Smooth muscle cell (in vitro differentiated cells): ENCODE data around the gene AGAP1. TPM values are rescaled to one million over a fixed set of nuclear protein-coding genes. Genes with fewer than 3 reads are reported as not detected.

Source experiments
- DNase-seq: peaks from one replicate; lab custom pipeline; 2025; ENCODE audit not compliant: unreplicated experiment; lab: John Stamatoyannopoulos, UW
- H2AFZ ChIP-seq: fragments of 200-600 bp; sonication (generic); 2 replicates; pipeline ENCODE4 v1.6.0; 2016; ENCODE audit warnings: antibody characterized with exemption, low read depth, mild to moderate bottlenecking
- H3F3A ChIP-seq: fragments of 200-600 bp; sonication (generic); 2 replicates; pipeline ENCODE4 v1.6.0; 2017; ENCODE audit warnings: antibody characterized with exemption, low read depth
- H3K27ac ChIP-seq: fragments of 200-600 bp; sonication (generic); 2 replicates; pipeline ENCODE4 v1.5.1; 2016; ENCODE audit warnings: low read depth, mild to moderate bottlenecking
- H3K27me3 ChIP-seq: fragments of 200-600 bp; sonication (generic); 2 replicates; pipeline ENCODE4 v1.6.1; 2016; ENCODE audit warnings: low read depth, mild to moderate bottlenecking
- H3K36me3 ChIP-seq: fragments of 200-600 bp; sonication (generic); 2 replicates; pipeline ENCODE4 v1.5.1; 2016; ENCODE audit warnings: low read depth
- H3K4me1 ChIP-seq: fragments of 200-600 bp; sonication (generic); 2 replicates; pipeline ENCODE4 v1.5.1; 2016; ENCODE audit warnings: low read depth
- H3K4me2 ChIP-seq: fragments of 200-600 bp; sonication (generic); 2 replicates; pipeline ENCODE4 v1.6.0; 2016; ENCODE audit warnings: mild to moderate bottlenecking
- H3K4me3 ChIP-seq: fragments of 200-600 bp; sonication (generic); 2 replicates; pipeline ENCODE4 v1.5.1; 2016; ENCODE audit warnings: mild to moderate bottlenecking
- H3K79me2 ChIP-seq: fragments of 200-600 bp; sonication (generic); 2 replicates; pipeline ENCODE4 v1.6.0; 2016; ENCODE audit warnings: low read depth, mild to moderate bottlenecking
- H3K9ac ChIP-seq: fragments of 200-600 bp; sonication (generic); 2 replicates; pipeline ENCODE4 v1.6.0; 2016; ENCODE audit warnings: low read depth
- H3K9me3 ChIP-seq: fragments of 200-600 bp; sonication (generic); replicated peaks from 2 replicates; pipeline ENCODE4 v1.5.1; 2016; ENCODE audit warnings: low read depth
- H4K20me1 ChIP-seq: fragments of 200-600 bp; sonication (generic); 2 replicates; pipeline ENCODE4 v1.6.0; 2016; ENCODE audit warnings: low read depth
- WGBS: methylation state at CpG from one replicate; pipeline ENCODE4 v1.1.7; 2016; ENCODE audit warnings: low lambda C conversion rate; 5-methylcytosine and 5-hydroxymethylcytosine counted together
- polyA plus RNA-seq: library from polyadenylated mRNA; unstranded; fragments of >200 nt; fragmentation: Nextera tagmentation; extraction: Ambion mirVana; gene quantifications from 2 replicates; pipeline ENCODE4 v1.2.1, GENCODE V29; 2016
- total RNA-seq: library from RNA; depleted of rRNA; stranded (reverse); fragments of >200 nt; gene quantifications from 2 replicates; pipeline ENCODE4 v1.2.3, GENCODE V29; 2014
- TF ChIP-seq, protein P1 (sequence below): fragments of 200-600 bp; sonication (generic); IDR thresholded peaks from 2 replicates; pipeline ENCODE4 v1.5.1; 2017; ENCODE audit warnings: borderline replicate concordance, mild to moderate bottlenecking, antibody characterized with exemption; ENCODE audit not compliant: insufficient read depth, poor library complexity, severe bottlenecking

Gene AGAP1
- total and polyA plus RNA-seq, 2 experiments from 2014 or later: 3.9 to 9.8 TPM

GRCh38 chr2:235458839-235459273 is 35.0 kb upstream of the AGAP1 start:
- Histone ChIP-seq H3K4me3 (no peak overlapping the region), H3K4me2 (no peak overlapping the region), H4K20me1 (no peaks in the 10 kb centered on the region), H3K4me1 (no peaks in the 10 kb centered on the region), H2AFZ (no peak overlapping the region), H3K9me3 (no peaks in the 10 kb centered on the region), H3K27me3 (no peaks in the 10 kb centered on the region), H3K9ac (no peak overlapping the region), H3F3A (no peaks in the 10 kb centered on the region), H3K79me2 (no peaks in the 10 kb centered on the region), H3K27ac (no peak overlapping the region), H3K36me3 (no peaks in the 10 kb centered on the region)
- TF ChIP-seq, protein P1, sequence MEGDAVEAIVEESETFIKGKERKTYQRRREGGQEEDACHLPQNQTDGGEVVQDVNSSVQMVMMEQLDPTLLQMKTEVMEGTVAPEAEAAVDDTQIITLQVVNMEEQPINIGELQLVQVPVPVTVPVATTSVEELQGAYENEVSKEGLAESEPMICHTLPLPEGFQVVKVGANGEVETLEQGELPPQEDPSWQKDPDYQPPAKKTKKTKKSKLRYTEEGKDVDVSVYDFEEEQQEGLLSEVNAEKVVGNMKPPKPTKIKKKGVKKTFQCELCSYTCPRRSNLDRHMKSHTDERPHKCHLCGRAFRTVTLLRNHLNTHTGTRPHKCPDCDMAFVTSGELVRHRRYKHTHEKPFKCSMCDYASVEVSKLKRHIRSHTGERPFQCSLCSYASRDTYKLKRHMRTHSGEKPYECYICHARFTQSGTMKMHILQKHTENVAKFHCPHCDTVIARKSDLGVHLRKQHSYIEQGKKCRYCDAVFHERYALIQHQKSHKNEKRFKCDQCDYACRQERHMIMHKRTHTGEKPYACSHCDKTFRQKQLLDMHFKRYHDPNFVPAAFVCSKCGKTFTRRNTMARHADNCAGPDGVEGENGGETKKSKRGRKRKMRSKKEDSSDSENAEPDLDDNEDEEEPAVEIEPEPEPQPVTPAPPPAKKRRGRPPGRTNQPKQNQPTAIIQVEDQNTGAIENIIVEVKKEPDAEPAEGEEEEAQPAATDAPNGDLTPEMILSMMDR: no peak
- no peak for DNase-seq
- 59% methylated on average over 7 of the region's 7 CpGs for WGBS

DNA sequence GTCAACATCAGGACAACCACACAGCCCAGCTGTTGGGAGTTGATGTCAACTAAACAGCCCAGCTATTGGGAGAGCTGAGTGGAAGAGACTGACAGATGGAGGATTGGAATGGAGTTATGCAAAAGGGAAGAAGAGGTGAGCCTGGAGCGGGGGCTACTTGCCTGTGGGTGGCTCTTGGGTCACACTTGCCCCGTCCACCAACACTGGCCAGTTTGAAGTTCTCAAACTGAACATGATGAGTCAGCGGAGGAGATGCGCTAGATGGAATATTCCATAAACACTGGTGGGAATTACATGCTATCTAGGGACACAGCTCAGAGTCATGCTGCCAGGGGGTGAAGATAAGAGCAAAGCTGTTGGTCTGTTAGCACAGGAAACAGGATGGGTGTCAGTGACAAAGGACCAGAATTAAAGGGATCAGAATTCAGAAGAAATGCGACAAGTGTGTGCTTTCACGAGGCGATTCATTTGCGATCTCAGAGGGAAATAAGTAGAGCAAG is 33.2 kb upstream of the AGAP1 start:
- no peaks in the 10 kb centered on the region for H4K20me1 ChIP-seq
- H3K4me2 ChIP-seq: no peak overlapping the region
- no peak overlapping the region for H3K27ac ChIP-seq
- no peak overlapping the region for H3K4me3 ChIP-seq
- no peaks in the 10 kb centered on the region for H3K27me3 ChIP-seq
- H3K9ac ChIP-seq: no peak overlapping the region
- H3K79me2 ChIP-seq: no peaks in the 10 kb centered on the region
- no peaks in the 10 kb centered on the region for H3K4me1 ChIP-seq
- 45% methylated on average over 8 of the region's 8 CpGs for WGBS
- TF ChIP-seq, protein P1: no peak
- no peak overlapping the region for H2AFZ ChIP-seq
- H3F3A ChIP-seq: no peaks in the 10 kb centered on the region
- no peak for DNase-seq
- H3K9me3 ChIP-seq: no peaks in the 10 kb centered on the region
- no peaks in the 10 kb centered on the region for H3K36me3 ChIP-seq

- 92% methylated on average over 12 of the region's 12 CpGs for WGBS
- H3K4me1 ChIP-seq: no peaks in the 10 kb centered on the region
- H3K4me3 ChIP-seq: no peak overlapping the region
- H3K36me3 ChIP-seq: no peaks in the 10 kb centered on the region
- no peaks in the 10 kb centered on the region for H3F3A ChIP-seq
- H3K27me3 ChIP-seq: no peaks in the 10 kb centered on the region
- no peaks in the 10 kb centered on the region for H4K20me1 ChIP-seq
- no peak overlapping the region for H3K4me2 ChIP-seq
- no peak for DNase-seq
- no peak overlapping the region for H3K27ac ChIP-seq
- no peak overlapping the region for H2AFZ ChIP-seq
- TF ChIP-seq, protein P1: no peak
- no peak overlapping the region for H3K9ac ChIP-seq
- no peaks in the 10 kb centered on the region for H3K79me2 ChIP-seq
- H3K9me3 ChIP-seq: no peaks in the 10 kb centered on the region
Measured at GRCh38 chr2:235461763-235462414, 32.0 kb upstream of the AGAP1 start.

DNA sequence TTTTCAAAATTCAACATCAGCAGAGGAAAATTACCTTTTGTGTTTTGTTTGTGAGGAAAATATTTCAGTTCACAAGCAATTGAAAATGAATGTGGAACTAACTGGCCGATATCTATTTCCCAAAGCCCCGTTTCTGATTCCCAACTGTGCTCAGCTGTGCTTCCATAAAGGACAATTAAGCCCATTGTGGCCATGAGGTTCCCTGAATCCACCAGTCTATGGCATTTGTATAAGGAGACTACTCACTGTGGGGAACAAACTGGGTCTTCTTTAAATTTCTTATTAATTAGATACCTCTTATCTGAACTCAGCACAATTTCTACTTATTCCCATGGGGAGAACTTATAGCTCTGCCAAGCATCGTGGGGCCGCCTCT is 31.4 kb upstream of the AGAP1 start:
- Histone ChIP-seq H3K27me3 (no peaks in the 10 kb centered on the region), H3K4me1 (no peaks in the 10 kb centered on the region), H3K4me3 (no peak overlapping the region), H3K9ac (no peak overlapping the region), H4K20me1 (no peaks in the 10 kb centered on the region), H3K9me3 (no peaks in the 10 kb centered on the region), H3K4me2 (no peak overlapping the region), H3K27ac (no peak overlapping the region), H3K79me2 (no peaks in the 10 kb centered on the region), H3F3A (no peaks in the 10 kb centered on the region), H3K36me3 (no peaks in the 10 kb centered on the region), H2AFZ (no peak overlapping the region)
- no peak for DNase-seq
- TF ChIP-seq, protein P1: no peak
- WGBS: 92% methylated on average over 4 of the region's 4 CpGs
